ENCODE results near the gene EGLN3.

DNA sequence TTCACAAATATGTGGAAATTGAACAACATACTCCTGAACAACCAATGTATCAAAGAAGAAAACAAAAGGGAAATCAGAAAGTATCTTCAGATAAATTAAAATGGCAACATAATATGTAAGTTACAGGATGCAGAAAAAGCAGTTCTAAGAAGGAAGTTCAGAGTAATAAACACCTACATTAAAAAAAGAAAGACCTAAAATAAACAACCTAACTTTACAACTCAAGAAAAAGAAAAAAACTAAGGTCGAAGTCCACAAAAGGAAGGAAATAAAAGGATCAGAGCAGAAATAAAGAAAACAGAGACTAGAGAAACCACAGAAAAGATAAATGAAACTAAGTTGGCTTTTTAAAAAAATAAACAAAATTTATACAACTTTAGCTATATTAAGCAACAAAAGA, 59.2 kb downstream of the EGLN3 start:
- TF ChIP-seq, protein P1, sequence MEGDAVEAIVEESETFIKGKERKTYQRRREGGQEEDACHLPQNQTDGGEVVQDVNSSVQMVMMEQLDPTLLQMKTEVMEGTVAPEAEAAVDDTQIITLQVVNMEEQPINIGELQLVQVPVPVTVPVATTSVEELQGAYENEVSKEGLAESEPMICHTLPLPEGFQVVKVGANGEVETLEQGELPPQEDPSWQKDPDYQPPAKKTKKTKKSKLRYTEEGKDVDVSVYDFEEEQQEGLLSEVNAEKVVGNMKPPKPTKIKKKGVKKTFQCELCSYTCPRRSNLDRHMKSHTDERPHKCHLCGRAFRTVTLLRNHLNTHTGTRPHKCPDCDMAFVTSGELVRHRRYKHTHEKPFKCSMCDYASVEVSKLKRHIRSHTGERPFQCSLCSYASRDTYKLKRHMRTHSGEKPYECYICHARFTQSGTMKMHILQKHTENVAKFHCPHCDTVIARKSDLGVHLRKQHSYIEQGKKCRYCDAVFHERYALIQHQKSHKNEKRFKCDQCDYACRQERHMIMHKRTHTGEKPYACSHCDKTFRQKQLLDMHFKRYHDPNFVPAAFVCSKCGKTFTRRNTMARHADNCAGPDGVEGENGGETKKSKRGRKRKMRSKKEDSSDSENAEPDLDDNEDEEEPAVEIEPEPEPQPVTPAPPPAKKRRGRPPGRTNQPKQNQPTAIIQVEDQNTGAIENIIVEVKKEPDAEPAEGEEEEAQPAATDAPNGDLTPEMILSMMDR (IDR thresholded peaks at IDR 0.05), result no peak
- no peak for TF ChIP-seq EP300 (IDR thresholded peaks at IDR 0.05)
